GM21360 (cell line): ENCODE results near the gene AGAP3.
"Not testable (repeated sequence)": the region's sequence is repeated elsewhere in the genome, so short reads cannot be mapped to it uniquely, and the experiment has no call there.

Source experiments
- ATAC-seq: cut with Tn5 transposase; IDR thresholded peaks from one replicate; pipeline ENCODE4 v1.9.1; 2021; ENCODE audit warnings: mild to moderate bottlenecking, moderate library complexity; ENCODE audit not compliant: unreplicated experiment

The AGAP3 gene

GRCh38 chr7:151085691-151086620 is at the start of gene AGAP3:
TSS of gene AGAP3 (plus strand) at chr7:151086475. CDS start at chr7:151086742, 267 bp downstream.
- peak; percentile 33 for ATAC-seq

- ATAC-seq, result no peak
Observed at GRCh38 chr7:151038951-151039849, 47.1 kb upstream of the AGAP3 start.

DNA sequence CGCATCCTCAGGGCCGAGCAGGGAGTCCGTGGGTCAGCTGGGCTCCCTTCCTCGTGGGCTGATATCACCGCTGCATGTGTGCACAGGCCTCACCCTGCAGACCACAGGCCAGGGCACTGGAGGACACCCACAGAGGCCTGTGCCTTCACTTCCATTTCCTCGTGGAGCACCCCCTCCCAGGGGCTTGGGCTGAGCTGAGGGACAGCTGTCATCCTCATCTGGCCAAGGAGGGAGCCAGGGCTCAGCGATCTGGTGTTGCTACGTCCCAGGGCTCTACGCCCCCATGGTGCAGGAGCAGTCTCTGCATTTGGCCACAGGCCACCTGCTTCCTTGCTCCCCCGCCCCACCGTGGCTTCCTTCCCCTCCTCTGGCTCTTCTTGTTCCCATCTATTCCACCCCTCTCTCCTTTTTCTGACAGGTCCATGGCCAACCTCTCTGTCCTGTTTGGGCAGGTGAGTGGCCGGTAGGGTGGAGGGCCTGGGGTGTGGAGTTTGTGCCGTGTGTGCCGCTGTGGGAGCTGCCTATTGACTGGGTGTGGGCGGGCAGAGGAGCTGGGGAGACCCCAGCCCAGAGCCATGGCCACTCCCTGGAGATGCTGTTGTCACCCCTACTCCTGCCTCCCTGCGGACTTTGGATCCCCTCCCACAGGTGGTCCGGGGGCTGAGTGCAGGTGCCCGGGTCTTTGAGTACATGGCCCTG is 46.3 kb upstream of the AGAP3 start:
- no peak for ATAC-seq

GRCh38 chr7:151040616-151041375 is 45.5 kb upstream of the AGAP3 start:
- ATAC-seq, result no peak

DNA sequence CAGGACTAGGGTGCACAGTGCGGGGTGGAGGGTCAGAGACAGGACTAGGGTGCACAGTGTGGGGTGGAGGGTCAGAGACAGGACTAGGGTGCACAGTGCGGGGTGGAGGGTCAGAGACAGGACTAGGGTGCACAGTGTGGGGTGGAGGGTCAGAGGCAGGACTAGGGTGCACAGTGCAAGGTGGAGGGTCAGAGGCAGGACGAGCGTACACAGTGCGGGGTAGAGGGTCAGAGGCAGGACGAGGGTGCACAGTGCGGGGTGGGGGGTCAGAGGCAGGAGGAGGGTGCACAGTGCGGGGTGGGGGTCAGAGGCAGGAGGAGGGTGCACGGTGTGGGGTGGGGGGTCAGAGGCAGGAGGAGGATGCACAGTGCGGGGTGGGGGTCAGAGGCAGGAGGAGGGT is 42.8 kb upstream of the AGAP3 start:
- not testable (repeated sequence) for ATAC-seq

DNA sequence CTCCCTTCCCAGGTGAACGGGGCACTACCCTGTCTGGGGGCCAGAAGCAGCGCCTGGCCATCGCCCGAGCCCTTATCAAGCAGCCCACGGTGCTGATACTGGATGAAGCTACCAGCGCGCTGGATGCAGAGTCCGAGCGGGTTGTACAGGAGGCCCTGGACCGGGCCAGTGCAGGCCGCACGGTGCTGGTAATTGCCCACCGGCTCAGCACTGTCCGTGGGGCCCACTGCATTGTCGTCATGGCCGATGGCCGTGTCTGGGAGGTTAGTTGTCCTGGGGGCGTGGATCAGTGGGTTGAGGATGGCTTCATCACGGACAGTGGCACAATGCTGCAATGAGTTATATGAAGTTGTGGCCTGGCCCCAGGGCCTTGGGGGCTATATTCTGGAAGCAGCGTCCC is 42.3 kb upstream of the AGAP3 start:
- no peak for ATAC-seq

- ATAC-seq, result no peak
Observed at GRCh38 chr7:151045262-151045661, 41.0 kb upstream of the AGAP3 start.

GRCh38 chr7:151045967-151046366 is 40.3 kb upstream of the AGAP3 start:
- no peak for ATAC-seq

- no peak for ATAC-seq
Observed at GRCh38 chr7:151046603-151047573, 39.4 kb upstream of the AGAP3 start.

GRCh38 chr7:151047976-151048815 is 38.1 kb upstream of the AGAP3 start, which contains the start of gene ASIC3:
TSS of gene ASIC3 (plus strand) at chr7:151048531. CDS start at chr7:151048886, 355 bp downstream.
- ATAC-seq, result no peak

GRCh38 chr7:151048911-151049463 is 37.3 kb upstream of the AGAP3 start:
- no peak for ATAC-seq

DNA sequence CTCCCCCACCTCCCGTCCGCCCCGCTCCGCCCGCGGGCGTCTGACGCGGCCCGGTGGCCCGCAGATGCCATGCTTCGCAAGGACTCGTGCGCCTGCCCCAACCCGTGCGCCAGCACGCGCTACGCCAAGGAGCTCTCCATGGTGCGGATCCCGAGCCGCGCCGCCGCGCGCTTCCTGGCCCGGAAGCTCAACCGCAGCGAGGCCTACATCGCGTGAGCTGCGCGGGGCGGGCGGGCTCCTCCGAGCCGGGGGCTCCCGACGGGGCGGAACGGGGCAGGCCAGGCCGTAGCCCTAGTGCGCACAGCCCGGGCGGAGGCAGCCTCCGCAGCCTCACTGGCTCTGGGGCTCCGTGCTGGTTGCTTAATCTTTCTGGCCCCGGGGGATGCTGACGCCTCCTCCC is 35.2 kb upstream of the AGAP3 start:
- ATAC-seq, result no peak

DNA sequence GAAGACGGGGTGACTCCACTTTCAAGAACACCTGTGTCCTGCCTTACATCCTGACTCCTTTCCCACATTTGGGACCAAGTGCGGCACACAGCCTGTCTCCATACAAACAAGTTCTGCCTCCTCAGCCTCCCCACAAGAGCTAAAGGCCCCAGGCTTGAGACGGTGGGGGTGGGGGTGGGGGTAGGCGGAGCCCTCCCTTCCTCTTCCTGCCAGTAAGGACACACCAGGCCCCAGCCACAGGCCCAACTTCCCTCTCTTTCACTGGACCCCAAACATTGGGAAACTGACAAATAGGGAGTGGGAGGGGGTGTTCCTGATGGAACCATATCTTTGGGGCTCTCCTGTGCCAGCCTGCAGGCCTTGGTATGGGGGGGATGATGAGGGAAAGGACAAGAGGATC is 33.2 kb upstream of the AGAP3 start:
- no peak for ATAC-seq

DNA sequence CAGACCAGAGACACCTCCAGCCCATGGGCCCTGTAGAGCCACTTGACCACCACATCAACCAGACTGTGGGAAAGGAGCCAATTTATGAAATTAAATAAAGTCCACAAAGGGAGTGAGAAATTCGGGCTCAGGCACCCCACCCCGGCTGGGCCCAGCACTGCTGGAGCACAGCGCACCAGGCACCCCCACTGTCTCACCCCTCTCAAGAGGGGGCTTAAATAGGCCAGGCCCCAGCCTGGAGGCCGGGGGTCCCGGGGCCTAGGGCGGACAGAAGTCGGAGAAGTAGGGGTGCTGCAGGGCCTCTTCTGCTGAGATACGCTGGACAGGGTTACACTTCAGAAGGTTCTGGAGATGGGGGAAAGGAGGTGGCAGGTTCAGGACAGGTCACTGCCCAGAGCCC is 32.5 kb upstream of the AGAP3 start:
- no peak for ATAC-seq

DNA sequence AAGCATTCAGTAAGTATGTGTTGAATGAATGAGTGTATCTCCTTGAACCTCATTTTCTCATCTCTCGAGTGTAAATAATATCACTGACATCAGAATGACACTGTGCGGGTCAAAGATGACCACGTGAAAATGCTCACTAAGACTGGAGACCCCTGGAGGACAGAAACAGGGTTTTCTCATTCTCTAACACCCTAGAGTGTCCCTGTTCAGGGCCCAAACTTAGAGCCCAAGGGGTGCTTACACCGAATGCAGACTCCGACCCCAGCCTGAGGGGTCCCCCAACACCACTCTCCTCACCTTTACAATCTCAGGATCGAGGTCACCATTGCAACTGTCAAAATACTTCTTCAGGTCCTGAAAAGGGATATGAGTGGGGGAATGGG is 30.0 kb upstream of the AGAP3 start:
- no peak for ATAC-seq

DNA sequence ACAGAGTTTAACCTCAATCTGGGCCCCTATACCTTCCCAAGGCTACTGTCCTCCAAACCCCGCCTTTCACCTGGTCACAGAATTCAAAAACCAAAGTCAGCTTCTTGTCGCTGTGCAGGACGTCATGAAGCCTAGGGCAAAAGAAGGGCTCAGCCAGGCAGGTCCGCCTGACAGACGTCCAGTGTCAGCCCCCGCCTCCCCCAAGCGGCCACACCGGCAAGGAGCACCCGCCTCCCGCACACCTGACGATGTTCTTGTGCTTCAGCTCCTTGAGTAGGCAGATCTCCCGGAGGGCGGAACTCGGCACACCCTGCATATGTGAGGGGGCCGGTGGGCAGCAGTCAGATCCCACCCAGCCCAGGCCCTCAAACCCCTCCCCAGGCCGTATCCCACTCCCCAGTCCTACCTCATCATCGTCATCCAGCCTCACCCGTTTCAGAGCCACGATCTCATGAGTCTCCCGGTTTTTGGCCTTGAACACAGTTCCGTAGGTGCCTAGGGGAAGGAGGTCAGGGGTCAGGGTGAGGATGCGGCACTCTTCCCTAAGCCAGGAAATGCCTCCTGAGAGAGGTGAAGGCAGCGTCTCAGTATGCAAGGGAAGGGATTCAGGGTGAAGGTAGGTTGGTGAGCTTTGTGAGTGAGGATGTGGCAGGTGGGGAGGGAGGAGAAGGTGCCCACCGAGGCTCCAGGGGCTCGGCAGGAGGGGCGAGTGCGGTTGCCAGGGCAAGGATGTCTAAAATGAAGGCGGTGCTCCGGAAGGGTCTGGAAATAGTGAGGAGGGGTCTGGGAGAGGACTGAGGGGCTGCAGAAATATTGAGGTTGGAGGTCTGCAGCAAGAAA is 29.4 kb upstream of the AGAP3 start:
- ATAC-seq, result no peak

- peak; percentile 8 for ATAC-seq
Observed at GRCh38 chr7:151057506-151057988, 28.7 kb upstream of the AGAP3 start, which contains the start of gene CDK5. TSS of gene CDK5 (minus strand) at chr7:151057897. CDS start at chr7:151057848, 49 bp downstream.
